ENCODE data around the gene PNPLA5. TPM values are rescaled to one million over a fixed set of nuclear protein-coding genes. Genes with fewer than 3 reads are reported as not detected.

The PNPLA5 gene
- total and polyA plus RNA-seq, 2 of the 13 experiments (the other 11 are each of a cell fraction or from before 2014, with no cell fraction given): not detected

DNA sequence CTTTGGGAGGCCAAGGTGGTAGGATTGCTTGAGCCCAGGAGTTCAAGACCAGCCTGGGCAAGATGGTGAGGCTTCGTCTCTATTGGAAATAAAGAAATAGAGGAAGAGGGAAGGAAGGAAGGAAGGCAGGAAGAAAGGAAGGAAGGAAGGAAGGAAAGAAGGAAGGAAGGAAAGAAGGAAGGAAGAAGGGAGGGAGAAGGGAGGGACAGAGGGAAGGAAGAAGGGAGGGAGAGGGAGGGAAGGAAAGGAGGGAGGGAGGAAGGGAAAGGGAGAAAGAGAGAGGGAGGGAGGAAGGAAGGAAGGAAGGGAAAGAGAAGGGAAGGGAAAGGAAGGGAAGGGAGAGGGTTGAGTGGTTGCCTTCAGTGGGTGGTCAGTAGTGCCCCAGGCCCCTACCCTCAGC is 17.9 kb upstream of the PNPLA5 start:
- POLR2A ChIA-PET: no interaction called here
- Histone ChIP-seq H3K27ac (ENCODE audit: extremely low read length, insufficient read depth, low read length) (no peak overlapping the region), H3K4me2 (ENCODE audit: low read depth, low read length) (no peak overlapping the region), H2AFZ (ENCODE audit: low read length) (no peak overlapping the region), H3K36me3 (replicated peaks in 1 of 2; ENCODE audit: control insufficient read depth in 1 of 2, insufficient read depth in 2 of 2, low read length in 2 of 2) (no peaks in the 10 kb centered on the region), H3K9me3 (ENCODE audit: low read length) (no peaks in the 10 kb centered on the region), H4K20me1 (ENCODE audit: insufficient read depth, low read length) (no peaks in the 10 kb centered on the region), H3K4me1 (ENCODE audit: insufficient read depth, low read length) (0 out of 2 replicates have a peak, but pooled peaks cover 5% of the 10 kb centered on the region), H3K27me3 (ENCODE audit: control insufficient read depth in 1 of 2, insufficient read depth in 2 of 2, low read length in 2 of 2) (peaks cover 2 to 14% of the 10 kb centered on the region in 2 experiments; a peak in 3 of 5 replicates), H3K4me3 (replicated peaks in 1 of 3; ENCODE audit: insufficient read depth in 1 of 3, low read depth in 2 of 3, low read length in 3 of 3) (no peak overlapping the region), H3K79me2 (ENCODE audit: insufficient read depth, low read length) (no peaks in the 10 kb centered on the region), H3K9ac (ENCODE audit: insufficient read depth, low read depth, low read length) (no peak overlapping the region)
- ATAC-seq: no peak
- no peak for FAIRE-seq
- in situ Hi-C loops (cut with HindIII; ENCODE audit: extremely low pct_ligation_motif_present, low pct_unique_long_range_greater_than_20kb) (no loop called here), intact Hi-C loops (cut with micrococcal nuclease; ENCODE audit: unreplicated experiment) (no loop called here)
- CTCF ChIA-PET (ENCODE audit: low intra/inter-chr PET ratio, low total read pairs): no interaction called here
- no peak for DNase-seq (ENCODE audit: low spot score)
- peak; percentile 43 for TF ChIP-seq PCBP2 (optimal IDR thresholded peaks at IDR 0.05; ENCODE audit: low read depth, low read length, poor library complexity, severe bottlenecking)
- TF ChIP-seq, protein P1, sequence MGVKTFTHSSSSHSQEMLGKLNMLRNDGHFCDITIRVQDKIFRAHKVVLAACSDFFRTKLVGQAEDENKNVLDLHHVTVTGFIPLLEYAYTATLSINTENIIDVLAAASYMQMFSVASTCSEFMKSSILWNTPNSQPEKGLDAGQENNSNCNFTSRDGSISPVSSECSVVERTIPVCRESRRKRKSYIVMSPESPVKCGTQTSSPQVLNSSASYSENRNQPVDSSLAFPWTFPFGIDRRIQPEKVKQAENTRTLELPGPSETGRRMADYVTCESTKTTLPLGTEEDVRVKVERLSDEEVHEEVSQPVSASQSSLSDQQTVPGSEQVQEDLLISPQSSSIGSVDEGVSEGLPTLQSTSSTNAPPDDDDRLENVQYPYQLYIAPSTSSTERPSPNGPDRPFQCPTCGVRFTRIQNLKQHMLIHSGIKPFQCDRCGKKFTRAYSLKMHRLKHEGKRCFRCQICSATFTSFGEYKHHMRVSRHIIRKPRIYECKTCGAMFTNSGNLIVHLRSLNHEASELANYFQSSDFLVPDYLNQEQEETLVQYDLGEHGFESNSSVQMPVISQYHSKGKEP (CRISPR knock-in tag; IDR thresholded peaks at IDR 0.05): no peak
- WGBS (ENCODE audit: low lambda C conversion rate): 4% methylated on average over 1 of the region's 1 CpG
- no TSS peak for BruUV-seq (replicated peaks)

DNA sequence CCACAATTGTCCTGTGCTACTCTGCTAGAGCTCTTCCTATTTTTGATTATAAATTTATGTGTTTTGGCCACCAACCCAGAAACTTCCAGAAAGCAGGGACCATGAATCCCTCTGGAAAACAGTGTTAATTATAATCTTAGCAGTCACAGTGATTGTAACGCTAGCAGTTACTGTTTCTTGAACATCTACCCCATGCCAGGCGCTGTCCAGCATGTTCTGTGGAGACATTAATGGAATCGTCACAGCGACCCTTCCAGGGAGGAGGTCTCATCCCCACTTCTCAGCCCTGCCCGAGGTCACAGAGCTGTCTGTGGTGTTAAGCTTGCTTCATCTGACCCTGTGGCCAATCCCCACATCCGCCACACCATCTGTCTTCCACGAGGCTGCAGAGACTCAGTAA is 13.9 kb upstream of the PNPLA5 start:
- no peaks in the 10 kb centered on the region for H3K79me2 ChIP-seq (ENCODE audit: insufficient read depth, low read length)
- H3K27me3 ChIP-seq (ENCODE audit: control insufficient read depth in 1 of 2, insufficient read depth in 2 of 2, low read length in 2 of 2): peaks cover 2 to 14% of the 10 kb centered on the region in 2 experiments; a peak in 3 of 5 replicates
- intact Hi-C loops (cut with micrococcal nuclease; ENCODE audit: unreplicated experiment) (no loop called here), in situ Hi-C loops (cut with HindIII; ENCODE audit: extremely low pct_ligation_motif_present, low pct_unique_long_range_greater_than_20kb) (no loop called here)
- no peak overlapping the region for H3K4me3 ChIP-seq (replicated peaks in 1 of 3; ENCODE audit: insufficient read depth in 1 of 3, low read depth in 2 of 3, low read length in 3 of 3)
- ChIA-PET POLR2A (no interaction called here), CTCF (ENCODE audit: low intra/inter-chr PET ratio, low total read pairs) (no interaction called here)
- ATAC-seq: no peak
- no peak overlapping the region for H2AFZ ChIP-seq (ENCODE audit: low read length)
- no TSS peak for BruUV-seq (replicated peaks)
- TF ChIP-seq, protein P2, sequence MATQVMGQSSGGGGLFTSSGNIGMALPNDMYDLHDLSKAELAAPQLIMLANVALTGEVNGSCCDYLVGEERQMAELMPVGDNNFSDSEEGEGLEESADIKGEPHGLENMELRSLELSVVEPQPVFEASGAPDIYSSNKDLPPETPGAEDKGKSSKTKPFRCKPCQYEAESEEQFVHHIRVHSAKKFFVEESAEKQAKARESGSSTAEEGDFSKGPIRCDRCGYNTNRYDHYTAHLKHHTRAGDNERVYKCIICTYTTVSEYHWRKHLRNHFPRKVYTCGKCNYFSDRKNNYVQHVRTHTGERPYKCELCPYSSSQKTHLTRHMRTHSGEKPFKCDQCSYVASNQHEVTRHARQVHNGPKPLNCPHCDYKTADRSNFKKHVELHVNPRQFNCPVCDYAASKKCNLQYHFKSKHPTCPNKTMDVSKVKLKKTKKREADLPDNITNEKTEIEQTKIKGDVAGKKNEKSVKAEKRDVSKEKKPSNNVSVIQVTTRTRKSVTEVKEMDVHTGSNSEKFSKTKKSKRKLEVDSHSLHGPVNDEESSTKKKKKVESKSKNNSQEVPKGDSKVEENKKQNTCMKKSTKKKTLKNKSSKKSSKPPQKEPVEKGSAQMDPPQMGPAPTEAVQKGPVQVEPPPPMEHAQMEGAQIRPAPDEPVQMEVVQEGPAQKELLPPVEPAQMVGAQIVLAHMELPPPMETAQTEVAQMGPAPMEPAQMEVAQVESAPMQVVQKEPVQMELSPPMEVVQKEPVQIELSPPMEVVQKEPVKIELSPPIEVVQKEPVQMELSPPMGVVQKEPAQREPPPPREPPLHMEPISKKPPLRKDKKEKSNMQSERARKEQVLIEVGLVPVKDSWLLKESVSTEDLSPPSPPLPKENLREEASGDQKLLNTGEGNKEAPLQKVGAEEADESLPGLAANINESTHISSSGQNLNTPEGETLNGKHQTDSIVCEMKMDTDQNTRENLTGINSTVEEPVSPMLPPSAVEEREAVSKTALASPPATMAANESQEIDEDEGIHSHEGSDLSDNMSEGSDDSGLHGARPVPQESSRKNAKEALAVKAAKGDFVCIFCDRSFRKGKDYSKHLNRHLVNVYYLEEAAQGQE (IDR thresholded peaks at IDR 0.05; ENCODE audit: borderline replicate concordance in 1 of 2, low read depth in 1 of 2, low read length in 2 of 2): 0 out of 4 replicates have a peak, but pooled peaks of 1 of the 2 experiments have one; percentile 17
- TF ChIP-seq TBL1XR1 (IDR thresholded peaks at IDR 0.05; ENCODE audit: borderline replicate concordance, low read length, partially characterized antibody) (no peak), NR2F2 (IDR thresholded peaks at IDR 0.05; ENCODE audit: borderline replicate concordance, low read depth) (no peak), CHD4 (IDR thresholded peaks at IDR 0.05; ENCODE audit: borderline replicate concordance, low read length) (no peak)
- no peaks in the 10 kb centered on the region for H3K9me3 ChIP-seq (ENCODE audit: low read length)
- no peak overlapping the region for H3K27ac ChIP-seq (ENCODE audit: extremely low read length, insufficient read depth, low read length)
- no peaks in the 10 kb centered on the region for H3K4me1 ChIP-seq (ENCODE audit: insufficient read depth, low read length)
- H3K9ac ChIP-seq (ENCODE audit: insufficient read depth, low read depth, low read length): no peak overlapping the region
- 12% methylated on average over 7 of the region's 7 CpGs for WGBS (ENCODE audit: low lambda C conversion rate)
- DNase-seq (ENCODE audit: low spot score): no peak
- no peak overlapping the region for H3K4me2 ChIP-seq (ENCODE audit: low read depth, low read length)
- H4K20me1 ChIP-seq (ENCODE audit: insufficient read depth, low read length): no peaks in the 10 kb centered on the region
- FAIRE-seq: no peak
- H3K36me3 ChIP-seq (replicated peaks in 1 of 2; ENCODE audit: control insufficient read depth in 1 of 2, insufficient read depth in 2 of 2, low read length in 2 of 2): no peaks in the 10 kb centered on the region

Data from HepG2 (cell line).